Left hindlimb (tissue), 1 donor: Measurements from ENCODE around the gene SETBP1.

ENCODE experiments used
- DNase-seq: peaks from one replicate; pipeline ENCODE4 v3.0.0-alpha.2; 2018

The SETBP1 gene

DNA sequence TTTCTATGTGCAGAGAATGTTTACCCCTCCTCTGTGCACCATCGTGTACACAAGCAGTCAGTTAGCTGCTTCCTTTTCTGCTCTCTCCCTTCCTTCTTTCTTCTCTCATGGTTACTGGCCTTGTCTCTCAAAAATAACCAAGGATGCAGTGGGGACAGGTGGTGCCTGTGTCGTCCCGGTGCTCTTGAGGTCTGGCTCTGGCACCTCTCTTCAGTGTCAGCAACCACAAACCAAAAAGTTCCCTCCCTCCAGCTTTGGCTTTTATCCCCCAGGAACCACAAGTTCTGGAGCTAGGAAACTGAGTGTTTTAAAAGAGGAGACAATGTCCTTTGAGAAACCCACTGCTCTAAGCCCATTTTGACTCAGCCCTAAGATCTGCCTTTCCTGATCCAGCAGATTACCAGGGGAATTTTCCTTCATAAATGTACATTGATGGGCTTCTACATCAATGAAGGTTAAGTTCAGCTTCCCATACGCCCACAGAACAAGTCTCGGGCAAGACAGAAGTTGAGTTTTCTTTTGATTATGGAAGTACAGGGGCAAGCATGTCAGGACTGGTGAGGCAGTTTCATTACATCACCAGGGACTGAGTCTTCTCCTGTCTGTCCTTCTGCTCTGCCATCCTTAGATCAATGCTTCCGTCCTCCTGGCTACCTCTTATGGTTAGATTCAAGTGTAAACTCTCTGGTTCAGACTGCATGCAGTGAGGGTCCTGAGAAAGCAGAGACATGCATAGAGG, 232.2 kb downstream of the SETBP1 start:
- DNase-seq = no peak

DNA sequence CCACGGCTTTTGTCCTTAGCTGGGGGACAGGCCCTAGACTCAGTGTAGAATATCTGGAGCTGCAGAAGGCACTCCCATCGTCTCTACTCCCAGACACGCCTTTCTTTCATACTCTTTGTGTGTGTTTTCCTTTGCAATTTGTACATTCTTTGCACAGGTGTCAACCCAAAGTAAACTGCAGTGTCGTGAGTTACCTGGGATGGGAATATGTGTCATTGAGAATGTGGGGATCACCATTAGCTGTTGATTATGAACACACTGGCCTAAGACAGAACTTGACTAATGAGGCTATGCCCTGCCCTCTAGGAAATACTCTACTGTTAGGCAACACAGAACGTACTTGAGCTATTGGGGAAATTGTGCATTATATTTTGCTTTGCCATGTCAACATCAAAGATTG, 233.3 kb downstream of the SETBP1 start:
- no peak for DNase-seq

- DNase-seq = no peak
Measured at GRCh38 chr18:44915213-44915612, 234.5 kb downstream of the SETBP1 start.

- DNase-seq = no peak
Measured at GRCh38 chr18:44915661-44916060, 235.0 kb downstream of the SETBP1 start.

DNA sequence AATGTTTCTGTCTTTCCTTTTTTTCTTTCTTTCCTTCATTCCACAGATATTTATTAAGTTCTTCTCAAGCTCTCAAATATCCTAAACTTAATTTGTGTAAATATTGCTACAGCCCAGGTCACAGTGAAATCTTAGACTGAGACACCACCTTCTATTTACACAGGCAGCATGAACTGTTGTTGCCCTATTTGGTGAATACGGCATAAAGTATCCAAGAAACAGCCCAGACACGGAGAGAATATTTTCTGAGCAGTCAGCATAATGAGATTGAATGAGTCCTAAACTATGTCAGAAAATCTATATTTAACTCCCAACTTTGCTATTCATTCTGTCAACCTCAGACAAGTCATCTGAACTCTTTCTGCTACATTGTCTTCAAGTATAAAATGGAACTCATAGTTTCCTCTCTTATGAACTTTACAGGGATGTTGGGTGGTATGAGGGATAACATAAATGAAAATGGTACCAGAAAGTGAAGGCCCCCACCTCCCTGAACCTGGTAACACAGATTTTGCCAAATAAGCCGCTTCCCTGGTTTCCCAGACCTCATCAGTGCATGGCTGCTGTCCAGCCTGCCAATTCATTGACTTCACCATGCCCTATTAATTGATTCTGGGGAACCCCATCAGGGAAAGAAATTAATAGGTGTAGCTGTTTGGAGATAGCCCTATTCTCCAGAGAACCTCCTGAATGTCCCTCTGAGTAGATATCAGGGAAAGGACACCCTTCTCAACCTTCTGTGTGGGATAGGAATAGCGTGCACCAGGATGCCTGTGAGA, 235.9 kb downstream of the SETBP1 start:
- no peak for DNase-seq

- DNase-seq = no peak
Measured at GRCh38 chr18:44917216-44918141, 236.8 kb downstream of the SETBP1 start.

GRCh38 chr18:44918142-44918476, 237.4 kb downstream of the SETBP1 start:
- DNase-seq = no peak

DNA sequence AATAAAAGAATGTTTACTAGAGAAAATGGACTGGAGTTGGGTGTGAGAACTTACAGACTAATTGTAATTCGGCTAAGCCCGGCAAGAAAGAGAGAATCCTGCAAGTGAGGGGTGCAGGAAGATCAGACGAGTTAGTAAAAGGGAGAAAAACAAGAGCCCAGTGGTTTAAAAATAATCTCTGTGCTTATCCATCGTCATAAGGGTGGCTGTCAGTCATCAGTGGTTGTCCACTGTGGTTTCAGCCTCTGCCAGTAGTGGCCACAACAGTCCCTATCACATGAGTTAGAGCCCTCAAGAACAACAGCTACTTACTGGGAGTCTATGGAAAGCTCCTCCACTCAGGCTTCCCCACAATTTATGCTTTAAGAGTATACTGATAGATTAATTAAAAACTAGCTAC, 239.8 kb downstream of the SETBP1 start:
- DNase-seq = peak; percentile 69

DNA sequence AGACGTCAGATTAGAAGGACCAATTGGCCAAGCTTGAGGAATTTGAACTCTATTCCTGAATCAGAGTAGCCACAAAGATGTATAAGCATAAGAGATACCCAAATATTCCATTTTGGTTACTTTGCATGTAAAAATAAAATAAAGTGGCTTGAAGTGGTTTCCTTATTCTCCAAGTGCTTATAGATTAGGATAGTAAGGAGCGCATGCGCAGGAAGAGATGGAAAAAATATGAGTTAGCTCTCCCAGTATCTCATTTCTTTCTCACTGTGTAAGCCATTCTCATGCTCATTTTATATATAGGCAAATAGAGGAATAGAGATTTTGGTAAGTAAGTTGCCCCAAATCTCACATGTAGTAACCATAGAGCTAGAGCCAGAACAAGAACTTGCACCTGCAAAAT, 241.3 kb downstream of the SETBP1 start:
- DNase-seq = no peak

DNA sequence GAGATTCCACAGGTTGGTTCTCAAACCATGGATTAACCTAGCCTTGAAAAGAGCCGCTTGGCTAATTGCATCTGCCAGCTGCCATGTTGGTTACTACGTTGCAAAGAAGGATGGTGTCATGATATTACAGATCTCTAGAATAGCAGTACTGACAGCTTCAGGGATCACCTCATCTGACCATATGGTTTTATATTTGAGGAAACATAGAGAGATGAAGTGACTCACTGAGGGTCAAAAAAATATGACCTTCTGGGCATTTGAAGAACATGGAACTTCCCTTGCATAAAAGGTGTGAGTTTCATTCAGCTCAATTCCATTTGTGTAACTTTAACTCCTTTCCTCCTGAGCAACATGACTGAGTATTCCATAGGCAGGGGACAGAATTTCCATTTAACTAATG, 242.3 kb downstream of the SETBP1 start:
- DNase-seq = no peak

GRCh38 chr18:44924785-44925499, 244.3 kb downstream of the SETBP1 start:
- DNase-seq = no peak

- DNase-seq = no peak
Measured at GRCh38 chr18:44927127-44927849, 246.6 kb downstream of the SETBP1 start.

- no peak for DNase-seq
Measured at GRCh38 chr18:44934901-44935300, 254.2 kb downstream of the SETBP1 start.

DNA sequence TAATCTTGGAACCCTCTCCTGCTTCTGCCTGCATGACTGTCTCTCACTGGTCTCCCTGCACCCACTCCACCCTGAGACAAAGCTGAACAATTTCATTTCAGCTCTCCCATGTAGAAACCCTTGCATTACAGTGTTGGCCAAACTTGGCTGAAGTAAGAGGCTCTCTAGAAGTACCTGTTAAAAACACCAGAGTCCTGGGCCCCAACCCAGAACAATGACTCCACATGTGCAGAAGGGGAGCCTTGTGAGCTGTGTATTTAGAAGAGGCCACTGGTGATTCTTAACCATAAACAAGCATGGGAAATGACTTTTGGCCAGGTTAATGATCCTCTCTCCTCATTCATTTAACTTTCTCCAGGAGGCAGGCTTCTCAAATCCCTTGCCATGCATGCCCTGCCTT, 254.8 kb downstream of the SETBP1 start:
- no peak for DNase-seq

GRCh38 chr18:44936485-44936884, 255.8 kb downstream of the SETBP1 start:
- no peak for DNase-seq

DNA sequence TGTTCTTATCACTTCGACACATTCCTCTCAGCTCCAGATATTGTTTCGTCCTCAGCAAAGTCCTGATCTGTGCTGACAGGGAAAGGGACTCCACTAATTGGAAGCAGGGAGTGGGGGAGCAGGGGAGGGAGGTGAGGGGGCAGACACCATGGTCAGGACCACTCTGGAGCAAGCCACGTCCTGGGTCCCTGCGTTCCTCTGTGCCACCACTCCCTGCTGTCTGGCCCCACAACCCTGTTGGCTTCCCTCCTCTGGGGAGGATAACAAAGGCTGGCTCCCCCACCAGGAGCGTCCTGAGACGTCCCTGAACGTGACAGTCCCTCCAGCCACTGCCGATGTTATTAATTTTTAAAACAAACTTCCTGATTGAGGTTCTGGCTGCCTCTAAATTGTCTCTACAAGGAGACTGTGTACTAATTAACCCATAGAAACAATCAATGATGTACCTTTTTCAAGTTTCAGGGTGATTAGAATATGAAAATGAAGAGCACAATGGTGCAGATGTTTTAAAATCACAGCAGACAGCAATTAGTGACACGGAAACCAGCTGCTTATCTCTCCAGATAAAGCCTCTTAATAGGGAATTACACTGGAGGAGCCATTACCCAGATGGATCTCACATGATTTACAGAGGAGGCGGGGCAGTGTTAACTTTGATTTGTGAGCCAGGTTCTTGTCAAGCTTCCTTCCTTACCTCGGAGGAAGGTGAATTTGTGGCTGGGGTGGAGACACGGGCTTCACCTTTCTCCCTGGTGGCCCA, 257.5 kb downstream of the SETBP1 start:
- DNase-seq = no peak

DNA sequence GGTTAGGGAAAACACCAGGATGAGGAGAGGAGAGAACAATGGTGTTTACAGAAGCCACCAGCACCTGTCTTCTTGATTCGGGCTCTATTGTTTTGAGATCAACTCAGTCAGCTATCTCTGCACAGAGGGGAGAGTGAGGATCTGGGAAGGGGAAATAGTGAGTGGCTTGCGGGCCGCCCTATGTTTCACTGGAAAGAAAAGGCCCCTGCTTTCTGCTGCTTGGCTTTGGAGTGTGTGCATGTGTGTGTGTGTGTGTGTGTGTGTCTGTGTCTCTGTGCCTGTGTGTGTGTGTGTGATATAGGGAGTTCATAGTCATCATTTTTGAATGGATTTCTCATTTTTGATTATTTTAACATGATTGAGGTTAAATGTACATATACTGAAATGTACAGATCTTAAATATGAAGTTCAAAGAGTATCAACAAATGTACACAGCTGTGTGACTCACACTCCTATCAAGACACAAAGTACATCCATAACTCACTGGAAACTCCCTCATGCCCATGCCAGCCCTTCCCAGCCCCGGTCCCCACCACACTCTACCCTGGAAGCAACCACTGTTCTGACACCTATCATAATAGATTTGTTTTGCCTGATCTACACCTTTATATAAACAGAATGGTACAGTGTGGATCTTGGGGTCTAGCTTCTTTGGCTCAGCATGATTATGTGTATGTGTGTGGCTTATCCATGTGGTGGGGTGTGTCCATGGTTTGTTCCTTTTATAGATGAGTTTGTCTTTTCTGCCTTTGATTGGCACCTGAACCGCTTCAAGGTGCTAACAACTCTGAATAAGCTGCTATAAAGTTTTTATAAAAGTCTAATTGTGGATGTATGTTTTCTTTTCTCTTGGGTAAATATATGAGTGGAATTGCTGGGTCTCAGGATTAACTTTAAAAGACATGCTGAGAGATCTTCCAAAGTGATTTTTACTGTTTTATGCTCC, 258.3 kb downstream of the SETBP1 start:
- no peak for DNase-seq

DNA sequence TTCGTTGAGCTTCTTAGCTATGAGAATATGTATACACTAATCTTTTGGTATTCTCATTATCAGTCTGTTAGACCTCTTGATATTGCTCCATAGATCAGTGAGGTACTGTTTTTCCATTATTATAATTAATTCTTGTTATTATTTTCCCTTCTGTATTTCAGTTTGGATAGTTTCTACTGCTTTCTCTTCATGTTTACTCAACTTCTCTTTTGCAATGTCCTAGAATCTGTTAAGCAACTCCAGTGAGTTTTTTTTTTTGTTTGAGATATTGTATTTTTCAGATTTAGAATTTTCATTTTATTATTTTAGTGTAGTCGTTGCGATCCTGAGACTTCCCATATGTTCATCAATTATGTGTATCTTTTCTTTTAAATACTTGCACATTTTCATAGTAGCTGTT, 260.8 kb downstream of the SETBP1 start:
- DNase-seq = no peak

- DNase-seq = no peak
Measured at GRCh38 chr18:44942073-44942472, 261.4 kb downstream of the SETBP1 start.

GRCh38 chr18:44943311-44943881, 262.7 kb downstream of the SETBP1 start:
- no peak for DNase-seq
